Right lobe of liver (tissue), 6 donors: ENCODE data around the gene ITGB3. TPM values are rescaled to one million over a fixed set of nuclear protein-coding genes. Genes with fewer than 3 reads are reported as not detected.

ENCODE experiments used
- ATAC-seq, 4 donors: fragments of 200-7000 bp; cut with Tn5 transposase; one replicate each; pipeline ENCODE4 v1.9.1; 2020; ENCODE audit warnings: mild to moderate bottlenecking in 4 of 4, moderate library complexity in 4 of 4
- DNase-seq, 3 donors: peaks; one replicate each; pipeline ENCODE4 v3.0.0-alpha.2; 2020
- H3K27ac ChIP-seq, 3 donors: fragments of 200-600 bp; one replicate each; pipeline ENCODE4 v1.8.0; 2022
- H3K27me3 ChIP-seq, 2 donors: fragments of 200-600 bp; one replicate each; pipeline ENCODE4 v1.8.0; 2022
- H3K36me3 ChIP-seq, 4 donors: fragments of 200-600 bp; sonication (generic) in 1 of 4; one replicate each; pipeline versions ENCODE4 v1.5.1 to v1.8.0; 2017 to 2022; ENCODE audit warnings: control low read depth in 1 of 4
- H3K4me1 ChIP-seq, 4 donors: fragments of 200-600 bp; sonication (generic) in 1 of 4; one replicate each; pipeline versions ENCODE4 v1.5.1 to v1.8.0; 2017 to 2022; ENCODE audit warnings: control low read depth in 1 of 4
- H3K4me3 ChIP-seq, 3 donors: fragments of 200-600 bp; one replicate each; pipeline ENCODE4 v1.8.0; 2022
- H3K9me3 ChIP-seq, 4 donors: fragments of 200-600 bp; sonication (generic) in 1 of 4; one replicate each; pipeline versions ENCODE4 v1.5.1 to v1.8.0; 2017 to 2022; ENCODE audit warnings: control low read depth in 1 of 4
- CTCF ChIP-seq, 4 donors: fragments of 200-600 bp in 3 of 4; fragments of 450-650 bp in 1 of 4; IDR thresholded peaks; one replicate each; pipeline versions ENCODE4 v1.5.1 to v1.8.0; 2016 to 2022; ENCODE audit warnings: antibody characterized with exemption in 4 of 4, mild to moderate bottlenecking in 2 of 4
- POLR2A ChIP-seq: fragments of 450-650 bp; IDR thresholded peaks from one replicate; pipeline ENCODE4 v1.6.1; 2017; ENCODE audit warnings: antibody characterized with exemption, mild to moderate bottlenecking
- WGBS: methylation state at CpG from one replicate; pipeline ENCODE4 v1.1.6; 2018; ENCODE audit warnings: low coverage, low lambda C conversion rate; ENCODE audit not compliant: insufficient coverage; ENCODE audit errors: missing lambda C conversion rate; 5-methylcytosine and 5-hydroxymethylcytosine counted together
- intact Hi-C, 2 donors: fragments of 100-400 bp; cut with DNase I; formaldehyde crosslinking; loops; one replicate each; pipeline versions ENCODE4 v1.11.2 to v1.14.1; 2022
- long read RNA-seq: library from polyadenylated mRNA; unstranded; transcript quantifications from one replicate; pipeline ENCODE4 v2.0.0, GENCODE V29; 2019
- total RNA-seq, 6 experiments: library from RNA; depleted of rRNA in 2 of 6; stranded (reverse); fragments of >200 nt in 2 of 6; fragmentation: NEBNext Ultra II Directional in 3 of 6; extraction: Animal tissue kit (Norgen Biotek cat#: 25700) in 3 of 6; gene quantifications; one replicate each; pipeline versions ENCODE4 v1.1.0 to v1.2.4, GENCODE V29; 2016 to 2023
- donor health status: DM: no; HTN: yes; CAD: no.
- donor health status: DM: no; HTN: no; CAD: no.
- donor health status: DM: no; HTN: no; CAD: no.
- donor health status: DM: no; HTN: yes; CAD: no.
- donor health status: DM: no; HTN: yes; CAD: no.

Gene ITGB3
- total RNA-seq: 1 to 10 TPM; 2.2 to 8.0 (median 4.8) TPM
- long read RNA-seq, partial matches to known transcripts: 1 of 2 reads
- long read RNA-seq, other reads (novel, unspliced or antisense): 1 of 2 reads

- intact Hi-C loops: no loop called here
- peak; percentile 89 to 96 (median 94) for ATAC-seq
- peak; percentile 67 for TF ChIP-seq POLR2A
- peak; percentile 31 to 59 (median 47) for TF ChIP-seq CTCF (IDR thresholded peaks at IDR 0.05)
Observed at GRCh38 chr17:47253541-47254402, at the start of gene ITGB3. TSS of gene ITGB3 (plus strand) at chr17:47253827. CDS start at chr17:47253862, 35 bp downstream.

DNA sequence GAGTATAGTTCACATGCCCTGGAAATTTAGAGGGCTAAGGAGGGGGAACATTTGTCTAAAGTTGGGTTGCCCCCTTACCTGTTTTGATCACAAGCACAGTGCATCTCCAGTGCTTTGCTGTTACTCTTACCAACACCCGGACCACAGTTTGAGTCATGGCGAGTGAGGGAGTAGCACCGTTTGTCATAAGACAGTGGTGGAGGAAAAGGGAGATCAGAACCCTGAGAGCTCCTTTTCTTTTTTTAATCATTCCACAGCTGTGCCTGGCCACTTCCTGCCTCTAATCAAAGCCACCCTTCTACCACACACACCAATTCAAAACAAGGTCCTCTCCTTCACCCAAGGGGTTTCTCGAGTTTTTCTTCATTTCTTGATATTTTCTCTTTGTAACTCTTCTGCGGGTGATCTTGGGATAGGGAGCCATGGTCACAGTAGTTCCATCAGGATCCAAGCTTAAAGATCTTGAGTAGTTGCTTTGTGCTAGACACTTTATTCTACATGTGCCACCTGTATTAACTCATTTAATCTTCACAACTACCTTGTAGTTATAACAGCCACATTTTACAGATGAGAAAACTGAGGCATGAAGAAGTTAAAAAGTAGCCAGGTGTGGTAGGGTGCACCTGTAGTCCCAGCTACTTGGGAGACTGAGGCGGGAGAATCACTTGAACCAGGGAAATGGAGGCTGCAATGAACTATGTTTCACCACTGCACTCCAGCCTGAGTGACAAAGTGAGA is 49.5 kb upstream of the ITGB3 start:
- Histone ChIP-seq H3K27me3 (no peaks in the 10 kb centered on the region), H3K4me1 (no peaks in the 10 kb centered on the region), H3K4me3 (no peak overlapping the region), H3K27ac (no peak overlapping the region), H3K9me3 (no peaks in the 10 kb centered on the region), H3K36me3 (no peaks in the 10 kb centered on the region)
- no peak for TF ChIP-seq POLR2A
- no peak for TF ChIP-seq CTCF (IDR thresholded peaks at IDR 0.05)
- intact Hi-C loops: no loop called here
- no peak for ATAC-seq
- 65% methylated on average over 5 of the region's 6 CpGs for WGBS
- no peak for DNase-seq

More at GRCh38 chr17:47253541-47254402, at the start of gene ITGB3:
- Histone ChIP-seq H3K9me3 (no peaks in the 10 kb centered on the region), H3K27ac (peak within 1 kb of the TSS; percentile 29 to 77 (median 54)), H3K4me1 (peaks cover 0 to 23% (median 7%) of the 10 kb centered on the region in 4 donors), H3K27me3 (no peaks in the 10 kb centered on the region), H3K4me3 (peak within 1 kb of the TSS; percentile 64 to 82 (median 77)), H3K36me3 (no peaks in the 10 kb centered on the region)
- peak; percentile 86 to 88 (median 87) for DNase-seq
- 0% methylated on average over 9 of the region's 112 CpGs for WGBS

GRCh38 chr17:47204722-47205418 is 48.8 kb upstream of the ITGB3 start:
- Histone ChIP-seq H3K36me3 (no peaks in the 10 kb centered on the region), H3K27me3 (no peaks in the 10 kb centered on the region), H3K4me3 (no peak overlapping the region), H3K9me3 (no peaks in the 10 kb centered on the region), H3K4me1 (no peaks in the 10 kb centered on the region), H3K27ac (peak overlapping the region in 2 of 3 donors; percentile 16 to 34)
- intact Hi-C loops: no loop called here
- TF ChIP-seq POLR2A: no peak
- TF ChIP-seq CTCF (IDR thresholded peaks at IDR 0.05): no peak
- 69% methylated on average over 4 of the region's 6 CpGs for WGBS
- DNase-seq (no peak), ATAC-seq (peak; percentile 50 to 65 (median 60))

DNA sequence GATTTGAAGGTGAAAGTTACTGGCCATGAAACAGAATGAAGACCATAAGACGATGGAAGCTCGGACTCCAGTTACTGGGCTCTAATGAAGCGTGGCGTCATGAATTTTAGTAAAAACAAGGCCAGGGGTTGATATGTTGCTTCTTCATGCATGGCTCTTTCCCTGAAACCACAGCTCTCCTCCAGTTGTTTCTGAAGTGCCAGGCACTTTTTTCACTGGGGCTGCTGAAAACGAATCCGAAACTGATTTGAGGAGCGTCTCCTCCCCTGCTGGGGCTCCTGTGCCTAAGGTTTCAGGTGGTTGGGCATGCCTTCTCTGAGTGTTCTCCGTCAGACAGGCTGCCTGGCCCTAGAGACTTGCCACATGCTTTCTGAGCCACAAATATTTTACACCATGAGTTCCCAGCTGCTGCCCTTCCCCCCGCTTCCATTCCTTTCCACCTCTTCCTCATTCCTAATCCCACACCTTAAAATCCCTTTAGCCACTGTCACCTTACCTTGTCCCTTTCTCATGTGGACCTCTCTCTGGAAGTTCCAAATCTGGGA is 48.1 kb upstream of the ITGB3 start:
- Histone ChIP-seq H3K4me1 (no peaks in the 10 kb centered on the region), H3K9me3 (no peaks in the 10 kb centered on the region), H3K27me3 (no peaks in the 10 kb centered on the region), H3K36me3 (no peaks in the 10 kb centered on the region), H3K4me3 (no peak overlapping the region), H3K27ac (peak overlapping the region in 2 of 3 donors; percentile 16 to 34)
- intact Hi-C loops: no loop called here
- 53% methylated on average over 7 of the region's 9 CpGs for WGBS
- TF ChIP-seq CTCF (IDR thresholded peaks at IDR 0.05): no peak
- no peak for TF ChIP-seq POLR2A
- ATAC-seq (peak; percentile 69 to 78 (median 75)), DNase-seq (no peak)
